K562 (cell line): Measurements from ENCODE around the gene SDCCAG8. TPM values are rescaled to one million over a fixed set of nuclear protein-coding genes. Genes with fewer than 3 reads are reported as not detected.

Source experiments
- ATAC-seq: fragments of 200-7000 bp; cut with Tn5 transposase; 3 replicates; pipeline ENCODE4 v1.9.1; 2020; ENCODE audit warnings: moderate library complexity
- BruUV-seq: library from RNA; stranded (reverse); fragments of 400-500 nt; replicated peaks from 2 replicates; lab custom pipeline; 2021; lab: Mats Ljungman, UMichigan
- CTCF ChIA-PET: fragments of 300-600 bp; formaldehyde crosslinking; extraction: SDS; loops from one replicate; lab custom pipeline; 2021; ENCODE audit warnings: low intra/inter-chr PET ratio; lab: Yijun Ruan, JAX
- POLR2A ChIA-PET: fragments of 300-600, 350-650 bp; sonication (Branson Sonifier 250); formaldehyde crosslinking; extraction: SDS; loops from one replicate; lab custom pipeline; 2021; ENCODE audit warnings: antibody characterized with exemption, inconsistent platforms; lab: Yijun Ruan, JAX
- DNase-seq, 4 experiments: peaks; one replicate each; pipeline versions ENCODE4 v3.0.0 to v3.0.0-alpha.2; 2011 to 2018; ENCODE audit warnings: low spot score in 3 of 4, mixed read lengths in 3 of 4; ENCODE audit errors: extremely low read depth in 1 of 4
- FAIRE-seq: peaks from 2 replicates; lab custom pipeline; 2011; peaks lifted over from hg19 to GRCh38; lab: Jason Lieb, UNC
- H2AFZ ChIP-seq: 2 replicates; pipeline ENCODE4 v1.6.0; 2011; ENCODE audit warnings: low read depth, low read length, control low read depth, inconsistent platforms
- H3K27ac ChIP-seq: fragments of 200-600 bp; 3 replicates; pipeline ENCODE4 v1.8.0; 2011; ENCODE audit warnings: low read depth, mild to moderate bottlenecking, control low read depth, inconsistent platforms, low read length, moderate library complexity, mixed read lengths; ENCODE audit errors: extremely low read depth
- H3K27me3 ChIP-seq, 2 experiments: fragments of 300-600 bp in 1 of 2; 2 replicates in 1 of 2; 3 replicates in 1 of 2; pipeline versions ENCODE4 v1.6.0 to v1.8.0; 2011; ENCODE audit warnings: inconsistent platforms in 2 of 2, low read length in 2 of 2, mild to moderate bottlenecking in 1 of 2, mixed read lengths in 1 of 2, moderate library complexity in 1 of 2; ENCODE audit not compliant: control insufficient read depth in 2 of 2, insufficient read depth in 2 of 2
- H3K36me3 ChIP-seq: fragments of 300-600 bp; 3 replicates; pipeline ENCODE4 v1.8.0; 2011; ENCODE audit warnings: mild to moderate bottlenecking, low read length, inconsistent platforms; ENCODE audit not compliant: control insufficient read depth, insufficient read depth
- H3K4me1 ChIP-seq, 2 experiments: fragments of 200-600 bp in 1 of 2; replicated peaks in 1 of 2; 2 replicates in 1 of 2; 3 replicates in 1 of 2; pipeline versions ENCODE4 v1.5.1 to v1.8.0; 2011; ENCODE audit warnings: inconsistent platforms in 2 of 2, low read length in 2 of 2, mild to moderate bottlenecking in 1 of 2, mixed read lengths in 1 of 2, moderate library complexity in 1 of 2; ENCODE audit not compliant: control insufficient read depth in 2 of 2, insufficient read depth in 2 of 2
- H3K4me2 ChIP-seq: 2 replicates; pipeline ENCODE4 v1.6.1; 2011; ENCODE audit warnings: low read length, control low read depth, inconsistent platforms, mixed read lengths; ENCODE audit not compliant: insufficient read depth
- H3K4me3 ChIP-seq: fragments of 200-600 bp; sonication (generic), shearing (Covaris generic); 2 replicates; pipeline ENCODE4 v1.5.1; 2016; ENCODE audit warnings: control low read depth, inconsistent platforms
- H3K79me2 ChIP-seq: fragments of 200-600 bp; 3 replicates; pipeline ENCODE4 v1.8.0; 2011; ENCODE audit warnings: low read length, inconsistent platforms; ENCODE audit not compliant: control insufficient read depth, insufficient read depth
- H3K9ac ChIP-seq, 2 experiments: 2 replicates each; pipeline versions ENCODE4 v1.6.0 to v1.6.1; 2011; ENCODE audit warnings: low read depth in 2 of 2, low read length in 2 of 2, control low read depth in 1 of 2, inconsistent platforms in 1 of 2, mild to moderate bottlenecking in 1 of 2, mixed read lengths in 1 of 2; ENCODE audit not compliant: insufficient read depth in 1 of 2
- H3K9me1 ChIP-seq: one replicate; pipeline ENCODE4 v1.6.0; 2011; ENCODE audit warnings: inconsistent platforms, mild to moderate bottlenecking, low read length, moderate library complexity; ENCODE audit not compliant: control insufficient read depth, insufficient read depth
- H3K9me3 ChIP-seq: replicated peaks from 2 replicates; pipeline ENCODE4 v1.5.1; 2011; ENCODE audit warnings: low read depth, low read length, inconsistent platforms; ENCODE audit not compliant: control insufficient read depth, insufficient read depth
- H4K20me1 ChIP-seq: replicated peaks from 2 replicates; pipeline ENCODE4 v1.6.1; 2011; ENCODE audit warnings: low read length, inconsistent platforms, mixed read lengths; ENCODE audit not compliant: control insufficient read depth, insufficient read depth
- CREM ChIP-seq: IDR thresholded peaks from 2 replicates; pipeline ENCODE4 v1.6.1; 2014; ENCODE audit warnings: antibody characterized with exemption, low read depth
- ESRRA ChIP-seq: fragments of 450-650 bp; IDR thresholded peaks from 2 replicates; pipeline ENCODE4 v1.6.1; 2014; ENCODE audit warnings: low read depth, mild to moderate bottlenecking, moderate library complexity, borderline replicate concordance
- FOXJ2 ChIP-seq: fragments of 200-800 bp; sonication (Bioruptor generic); IDR thresholded peaks from 2 replicates; pipeline ENCODE4 v1.6.1; 2016; ENCODE audit warnings: missing genetic modification characterization, missing compliant biosample characterization
- FOXK1 ChIP-seq: sonication (generic); formaldehyde crosslinking; IDR thresholded peaks from 2 replicates; pipeline ENCODE4 v1.8.0; 2022; ENCODE audit warnings: missing genetic modification reagents, mild to moderate bottlenecking, borderline replicate concordance
- FOXK2 ChIP-seq, 2 experiments: fragments of 450-650 bp; IDR thresholded peaks in 1 of 2; conservative IDR thresholded peaks in 1 of 2; 2 replicates each; pipeline ENCODE4 v1.6.1; 2016; ENCODE audit warnings: low read depth in 2 of 2, mild to moderate bottlenecking in 1 of 2
- IFI16 ChIP-seq: fragments of 250-450 bp; sonication (Bioruptor Pico); IDR thresholded peaks from 2 replicates; pipeline ENCODE4 v2.1.2; 2022; ENCODE audit warnings: mild to moderate bottlenecking, inconsistent platforms
- IRF2 ChIP-seq: sonication (generic); formaldehyde crosslinking; IDR thresholded peaks from 2 replicates; pipeline ENCODE4 v1.8.1; 2022; ENCODE audit warnings: mild to moderate bottlenecking, missing genetic modification reagents
- MAZ ChIP-seq, 2 experiments: fragments of 450-650 bp in 1 of 2; sonication (generic) in 1 of 2; formaldehyde crosslinking; IDR thresholded peaks in 1 of 2; conservative IDR thresholded peaks in 1 of 2; 2 replicates each; pipeline versions ENCODE4 v1.4.0 to v1.5.0; 2020; ENCODE audit warnings: mild to moderate bottlenecking in 1 of 2, missing genetic modification reagents in 1 of 2
- NR3C1 ChIP-seq: sonication (generic); formaldehyde crosslinking; IDR thresholded peaks from 2 replicates; pipeline ENCODE4 v1.8.1; 2022; ENCODE audit warnings: missing genetic modification reagents
- ZNF408 ChIP-seq: fragments of 250-450 bp; sonication (Bioruptor Pico); IDR thresholded peaks from 2 replicates; pipeline ENCODE4 v1.4.0; 2020; ENCODE audit warnings: low read depth, mild to moderate bottlenecking, moderate library complexity
- WGBS: fragments of 100-300 bp; shearing (Covaris generic); methylation state at CpG from one replicate; pipeline ENCODE4 v1.1.6; 2016; ENCODE audit warnings: low coverage, mixed read lengths; ENCODE audit not compliant: insufficient coverage; ENCODE audit errors: missing lambda C conversion rate; 5-methylcytosine and 5-hydroxymethylcytosine counted together
- in situ Hi-C: fragments of 300-500 bp; cut with MboI; formaldehyde crosslinking; loops from 4 replicates; pipeline ENCODE4 v1.15.0; 2018; ENCODE audit warnings: inconsistent platforms, mixed read lengths
- intact Hi-C: fragments of 100-400 bp; cut with micrococcal nuclease; formaldehyde crosslinking; loops from 2 replicates; pipeline ENCODE4 v1.14.2; 2022
- polyA plus RNA-seq, 8 experiments: library from polyadenylated mRNA; depleted of rRNA in 4 of 8; stranded (reverse) in 5 of 8; unstranded in 3 of 8; fragments of >200 nt; fragmentation: Nextera tagmentation in 2 of 8; fragmentation: Illumina TruSeq in 1 of 8; extraction: Ambion mirVana in 2 of 8; extraction: Trizol in 1 of 8; gene quantifications; 2 replicates each; pipeline versions ENCODE4 v1.2.1 to v1.2.3, GENCODE V29; 2011 to 2014; ENCODE audit warnings: inconsistent platforms in 1 of 8, missing spikeins in 1 of 8
- total RNA-seq, 7 experiments: library from RNA; depleted of rRNA in 6 of 7; stranded (reverse); fragments of >200 nt in 6 of 7; fragmentation: Illumina TruSeq in 2 of 7; extraction: Trizol in 2 of 7; gene quantifications; 2 replicates each; pipeline versions ENCODE4 v1.2.1 to v1.2.3, GENCODE V29; 2011 to 2021; ENCODE audit warnings: low replicate concordance in 1 of 7
- TF ChIP-seq, protein P1 (sequence below): fragments of 250-450 bp; sonication (Bioruptor Pico); IDR thresholded peaks from 2 replicates; pipeline ENCODE4 v1.9.0; 2021; ENCODE audit warnings: mild to moderate bottlenecking
- TF ChIP-seq, protein P2 (sequence below): fragments of 250-450 bp; sonication (Bioruptor Pico); IDR thresholded peaks from 2 replicates; pipeline ENCODE4 v1.4.0; 2020; ENCODE audit warnings: mild to moderate bottlenecking, moderate library complexity, borderline replicate concordance
- TF ChIP-seq, protein P3 (sequence below): fragments of 250-450 bp; sonication (Bioruptor Pico); IDR thresholded peaks from 2 replicates; pipeline ENCODE4 v1.8.0; 2022; ENCODE audit warnings: moderate library complexity, mild to moderate bottlenecking, inconsistent platforms
- TF ChIP-seq, protein P4 (sequence below): IDR thresholded peaks from 3 replicates; pipeline ENCODE4 v1.6.1; 2011; ENCODE audit warnings: borderline replicate concordance, mild to moderate bottlenecking; ENCODE audit not compliant: insufficient read length, insufficient read depth

The SDCCAG8 gene
- total and polyA plus RNA-seq, 9 of the 15 experiments (the other 6 are each of a cell fraction or from before 2014, with no cell fraction given) = 17.9 to 36.7 (median 25.4) TPM

DNA sequence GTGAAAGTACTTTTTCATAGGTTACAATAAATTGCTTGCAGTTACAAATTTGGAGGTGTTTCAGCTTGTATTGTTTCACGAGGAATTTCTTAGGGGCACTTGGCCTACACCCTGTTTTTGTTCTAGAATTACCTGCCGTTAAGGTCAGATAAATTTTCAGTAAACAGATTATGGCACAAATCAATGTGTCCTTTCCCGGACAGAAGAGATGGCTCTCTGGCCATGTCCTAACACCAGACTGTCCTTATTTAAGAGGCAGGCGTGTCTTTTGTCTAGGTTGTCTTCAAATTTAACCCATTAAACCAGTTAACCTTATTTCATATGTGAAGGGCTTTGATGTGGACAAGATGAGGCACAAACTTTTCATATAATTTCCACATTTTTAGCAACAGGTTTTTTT is 243.4 kb downstream of the SDCCAG8 start:
- POLR2A ChIA-PET = interaction anchor here (0.8 kb wide), 1 partner anchor 157 kb away, joined by 3 read pairs; no protein-coding TSS in a partner anchor

More for the DNA sequence above, 243.4 kb downstream of the SDCCAG8 start:
- H3K36me3 ChIP-seq = no peaks in the 10 kb centered on the region
- H3K27ac ChIP-seq = no peak overlapping the region
- H3K27me3 ChIP-seq = no peaks in the 10 kb centered on the region; a peak in 1 of 5 replicates
- in situ Hi-C loops (loop anchor here (25.0 kb wide), 1 partner anchor 763 kb away; no protein-coding TSS in a partner anchor), intact Hi-C loops (no loop called here)
- H3K4me2 ChIP-seq = no peak overlapping the region
- no peak overlapping the region for H3K9ac ChIP-seq
- DNase-seq (no peak), FAIRE-seq (no peak), ATAC-seq (no peak)
- H2AFZ ChIP-seq = no peak overlapping the region
- CTCF ChIA-PET = no interaction called here
- H3K4me1 ChIP-seq = peaks cover 0 to 13% of the 10 kb centered on the region in 2 experiments; a peak in 1 of 5 replicates
- TF ChIP-seq CREM (no peak), IRF2 (CRISPR knock-in tag) (no peak), ESRRA (no peak), ZNF408 (no peak), FOXK2 (conservative IDR thresholded peaks at IDR 0.05 in 1 of 2, IDR thresholded peaks at IDR 0.05 in 1 of 2; ENCODE audit: low read depth in 2 of 2) (no peak), FOXJ2 (no peak), IFI16 (CRISPR knock-in tag) (no peak), MAZ (CRISPR knock-in tag; conservative IDR thresholded peaks at IDR 0.05 in 1 of 2, IDR thresholded peaks at IDR 0.05 in 1 of 2) (no peak), NR3C1 (CRISPR knock-in tag) (no peak), FOXK1 (CRISPR knock-in tag) (no peak)
- TF ChIP-seq, protein P1, sequence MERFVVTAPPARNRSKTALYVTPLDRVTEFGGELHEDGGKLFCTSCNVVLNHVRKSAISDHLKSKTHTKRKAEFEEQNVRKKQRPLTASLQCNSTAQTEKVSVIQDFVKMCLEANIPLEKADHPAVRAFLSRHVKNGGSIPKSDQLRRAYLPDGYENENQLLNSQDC (CRISPR knock-in tag) = no peak
- TF ChIP-seq, protein P2, sequence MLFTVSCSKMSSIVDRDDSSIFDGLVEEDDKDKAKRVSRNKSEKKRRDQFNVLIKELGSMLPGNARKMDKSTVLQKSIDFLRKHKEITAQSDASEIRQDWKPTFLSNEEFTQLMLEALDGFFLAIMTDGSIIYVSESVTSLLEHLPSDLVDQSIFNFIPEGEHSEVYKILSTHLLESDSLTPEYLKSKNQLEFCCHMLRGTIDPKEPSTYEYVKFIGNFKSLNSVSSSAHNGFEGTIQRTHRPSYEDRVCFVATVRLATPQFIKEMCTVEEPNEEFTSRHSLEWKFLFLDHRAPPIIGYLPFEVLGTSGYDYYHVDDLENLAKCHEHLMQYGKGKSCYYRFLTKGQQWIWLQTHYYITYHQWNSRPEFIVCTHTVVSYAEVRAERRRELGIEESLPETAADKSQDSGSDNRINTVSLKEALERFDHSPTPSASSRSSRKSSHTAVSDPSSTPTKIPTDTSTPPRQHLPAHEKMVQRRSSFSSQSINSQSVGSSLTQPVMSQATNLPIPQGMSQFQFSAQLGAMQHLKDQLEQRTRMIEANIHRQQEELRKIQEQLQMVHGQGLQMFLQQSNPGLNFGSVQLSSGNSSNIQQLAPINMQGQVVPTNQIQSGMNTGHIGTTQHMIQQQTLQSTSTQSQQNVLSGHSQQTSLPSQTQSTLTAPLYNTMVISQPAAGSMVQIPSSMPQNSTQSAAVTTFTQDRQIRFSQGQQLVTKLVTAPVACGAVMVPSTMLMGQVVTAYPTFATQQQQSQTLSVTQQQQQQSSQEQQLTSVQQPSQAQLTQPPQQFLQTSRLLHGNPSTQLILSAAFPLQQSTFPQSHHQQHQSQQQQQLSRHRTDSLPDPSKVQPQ = no peak
- TF ChIP-seq, protein P3, sequence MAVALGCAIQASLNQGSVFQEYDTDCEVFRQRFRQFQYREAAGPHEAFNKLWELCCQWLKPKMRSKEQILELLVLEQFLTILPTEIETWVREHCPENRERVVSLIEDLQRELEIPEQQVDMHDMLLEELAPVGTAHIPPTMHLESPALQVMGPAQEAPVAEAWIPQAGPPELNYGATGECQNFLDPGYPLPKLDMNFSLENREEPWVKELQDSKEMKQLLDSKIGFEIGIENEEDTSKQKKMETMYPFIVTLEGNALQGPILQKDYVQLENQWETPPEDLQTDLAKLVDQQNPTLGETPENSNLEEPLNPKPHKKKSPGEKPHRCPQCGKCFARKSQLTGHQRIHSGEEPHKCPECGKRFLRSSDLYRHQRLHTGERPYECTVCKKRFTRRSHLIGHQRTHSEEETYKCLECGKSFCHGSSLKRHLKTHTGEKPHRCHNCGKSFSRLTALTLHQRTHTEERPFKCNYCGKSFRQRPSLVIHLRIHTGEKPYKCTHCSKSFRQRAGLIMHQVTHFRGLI (CRISPR knock-in tag) = no peak
- TF ChIP-seq, protein P4, sequence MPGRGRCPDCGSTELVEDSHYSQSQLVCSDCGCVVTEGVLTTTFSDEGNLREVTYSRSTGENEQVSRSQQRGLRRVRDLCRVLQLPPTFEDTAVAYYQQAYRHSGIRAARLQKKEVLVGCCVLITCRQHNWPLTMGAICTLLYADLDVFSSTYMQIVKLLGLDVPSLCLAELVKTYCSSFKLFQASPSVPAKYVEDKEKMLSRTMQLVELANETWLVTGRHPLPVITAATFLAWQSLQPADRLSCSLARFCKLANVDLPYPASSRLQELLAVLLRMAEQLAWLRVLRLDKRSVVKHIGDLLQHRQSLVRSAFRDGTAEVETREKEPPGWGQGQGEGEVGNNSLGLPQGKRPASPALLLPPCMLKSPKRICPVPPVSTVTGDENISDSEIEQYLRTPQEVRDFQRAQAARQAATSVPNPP = no peak
- WGBS = 27% methylated on average over 4 of the region's 4 CpGs
- H3K9me3 ChIP-seq = no peaks in the 10 kb centered on the region
- no peak overlapping the region for H3K4me3 ChIP-seq
- no TSS peak for BruUV-seq
- no peaks in the 10 kb centered on the region for H3K9me1 ChIP-seq
- no peaks in the 10 kb centered on the region for H4K20me1 ChIP-seq
- H3K79me2 ChIP-seq = no peaks in the 10 kb centered on the region
